Activated T-cell treated with anti-CD3 and anti-CD28 coated beads, Interleukin-2, amount 50 U/mL, for 48 hours (primary cell): ENCODE measurements around the gene ING5.
"Not testable (repeated sequence)": the region's sequence is repeated elsewhere in the genome, so short reads cannot be mapped to it uniquely, and the experiment has no call there.

ENCODE experiments used
- DNase-seq, 2 experiments: peaks; one replicate each; pipeline ENCODE4 v3.0.0-alpha.2; 2020

ING5 gene

DNA sequence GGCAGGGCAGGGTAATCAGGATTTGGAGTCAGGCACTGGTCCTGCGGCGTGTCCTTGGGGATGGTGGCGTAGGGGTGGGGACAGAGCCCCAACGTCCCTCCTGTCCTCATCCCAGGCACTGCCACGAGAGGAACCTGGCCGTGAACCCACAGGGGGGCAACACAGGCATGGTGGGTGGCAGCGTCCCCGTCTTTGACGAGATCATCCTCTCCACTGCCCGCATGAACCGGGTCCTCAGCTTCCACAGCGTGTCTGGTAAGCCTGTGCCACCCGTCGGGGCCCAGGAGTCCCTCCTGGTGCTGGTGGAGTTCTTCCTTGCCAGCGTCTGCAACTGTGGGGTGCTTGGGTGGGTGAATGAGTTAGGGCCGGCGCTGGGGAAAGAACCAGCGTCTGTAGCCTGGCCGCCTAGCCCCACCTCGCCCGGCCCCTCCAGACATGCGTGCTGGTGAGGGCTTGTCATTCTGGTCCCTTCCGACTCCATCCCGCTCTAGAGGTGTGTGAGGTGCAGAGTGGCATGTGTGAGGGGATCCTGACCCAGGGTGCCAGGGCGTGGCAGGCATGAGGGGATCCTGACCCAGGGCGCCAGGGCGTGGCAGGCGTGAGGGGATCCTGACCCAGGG lies 40.6 kb downstream of the ING5 start:
- no peak for DNase-seq

DNA sequence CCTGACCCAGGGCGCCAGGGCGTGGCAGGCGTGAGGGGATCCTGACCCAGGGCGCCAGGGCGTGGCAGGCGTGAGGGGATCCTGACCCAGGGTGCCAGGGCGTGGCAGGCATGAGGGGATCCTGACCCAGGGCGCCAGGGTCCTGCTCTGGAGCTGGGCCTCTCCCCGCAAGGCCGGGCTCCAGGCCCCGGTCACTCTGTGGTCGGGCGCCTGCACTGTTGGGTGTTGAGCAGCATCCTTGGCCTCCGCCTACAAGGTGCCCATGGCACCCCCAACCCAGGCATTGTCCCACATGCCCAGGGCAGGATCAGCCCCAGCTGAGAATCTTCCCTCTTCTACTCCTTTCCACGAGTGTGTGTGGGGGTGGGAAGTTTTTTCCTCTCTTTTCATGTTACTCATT lies 41.2 kb downstream of the ING5 start:
- not testable (repeated sequence) for DNase-seq

GRCh38 chr2:241743620-241744019 lies 41.8 kb downstream of the ING5 start:
- no peak for DNase-seq

DNA sequence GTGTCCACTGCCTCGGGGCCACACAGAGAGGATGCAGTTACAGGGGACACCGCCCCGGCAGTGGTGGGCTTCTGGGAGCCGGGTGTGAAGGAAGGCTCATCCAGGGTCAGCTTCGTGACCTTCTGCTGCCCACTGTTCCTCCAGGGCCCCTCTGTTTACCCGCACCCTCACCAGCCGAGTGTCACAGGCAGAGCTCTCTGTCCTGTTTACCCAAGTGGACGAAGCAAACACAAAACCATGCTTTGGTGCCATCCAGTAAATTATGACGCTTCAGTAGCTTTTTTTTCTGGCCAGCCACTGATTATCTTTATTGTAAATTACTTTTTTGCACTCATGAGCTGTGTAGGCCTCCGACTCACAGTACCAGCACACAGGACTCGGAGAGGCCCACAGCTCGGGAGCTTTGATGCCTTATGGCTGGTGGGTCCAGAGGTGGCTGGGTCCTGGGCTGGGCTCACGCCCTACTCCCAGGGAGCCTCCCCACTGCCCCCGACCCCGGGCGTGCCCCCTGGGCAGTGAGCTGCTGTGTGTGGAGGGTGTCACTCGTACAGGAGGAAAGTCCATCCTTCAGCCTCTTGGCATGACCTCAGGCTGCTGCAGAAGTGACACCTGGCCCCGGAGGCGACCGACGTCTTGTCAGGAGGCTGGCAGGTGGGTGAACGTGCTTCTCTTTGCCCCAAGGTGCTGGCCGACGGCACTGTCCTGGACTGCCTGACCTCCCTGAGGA lies 42.4 kb downstream of the ING5 start:
- DNase-seq, result no peak

- DNase-seq, result no peak
Observed at GRCh38 chr2:241745276-241745675, 43.4 kb downstream of the ING5 start.

DNA sequence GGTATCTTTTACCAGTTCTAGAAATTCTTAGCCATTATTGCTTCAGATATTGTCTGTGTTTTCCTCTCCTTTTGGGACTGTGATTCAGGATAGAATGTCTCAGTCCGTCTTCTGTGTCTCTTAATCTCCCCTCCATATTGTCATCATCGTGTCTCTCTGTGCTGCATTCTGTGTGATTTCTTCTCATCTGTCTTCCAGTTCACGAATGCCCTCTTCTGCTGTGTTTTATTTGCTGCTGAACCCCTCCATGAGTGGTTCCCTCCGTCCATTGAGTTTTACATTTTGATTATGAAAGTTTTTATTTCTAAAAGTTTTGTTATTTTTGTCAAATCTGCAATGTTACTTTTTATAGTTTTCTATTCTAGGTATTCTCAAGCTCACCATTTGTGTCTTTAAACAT lies 44.2 kb downstream of the ING5 start:
- DNase-seq, result no peak

DNA sequence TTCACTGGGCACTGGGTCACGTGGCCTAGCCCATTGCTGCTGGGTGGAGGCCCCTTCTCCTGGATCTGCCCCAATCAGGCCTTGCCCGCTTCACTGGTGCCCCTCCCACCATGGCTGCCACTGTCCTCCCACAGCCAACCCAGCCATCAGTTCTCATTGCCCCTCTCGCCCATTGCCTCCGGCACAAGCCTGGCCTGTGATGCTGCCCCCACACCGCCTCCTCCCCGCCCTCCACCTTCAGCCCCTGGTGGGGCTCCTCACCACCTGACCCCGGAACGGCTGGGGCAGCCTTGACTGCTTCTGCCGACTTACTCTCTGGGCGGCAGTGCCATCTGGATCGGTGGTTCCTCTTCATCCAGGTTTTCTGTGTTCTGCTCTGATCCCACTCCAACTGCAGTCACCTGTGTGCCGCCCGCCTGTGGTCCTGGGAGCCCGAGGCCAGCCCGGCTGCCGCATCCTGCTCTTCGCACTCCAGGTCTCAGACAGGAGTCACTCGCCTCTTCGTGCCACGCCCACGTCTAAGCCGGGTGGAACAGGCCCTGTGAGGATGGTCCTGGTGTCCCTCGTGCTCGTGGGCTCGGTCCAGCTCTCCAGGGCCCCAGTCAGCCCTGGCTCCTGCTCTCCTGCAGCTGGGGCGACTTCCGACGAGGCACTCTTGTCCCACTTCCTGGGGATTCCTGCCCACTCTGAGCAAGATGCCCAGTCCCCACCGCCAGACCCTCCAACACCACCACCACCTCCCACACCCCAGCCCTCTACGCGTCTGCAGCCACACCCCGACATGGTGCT lies 46.8 kb downstream of the ING5 start:
- DNase-seq, result no peak

DNA sequence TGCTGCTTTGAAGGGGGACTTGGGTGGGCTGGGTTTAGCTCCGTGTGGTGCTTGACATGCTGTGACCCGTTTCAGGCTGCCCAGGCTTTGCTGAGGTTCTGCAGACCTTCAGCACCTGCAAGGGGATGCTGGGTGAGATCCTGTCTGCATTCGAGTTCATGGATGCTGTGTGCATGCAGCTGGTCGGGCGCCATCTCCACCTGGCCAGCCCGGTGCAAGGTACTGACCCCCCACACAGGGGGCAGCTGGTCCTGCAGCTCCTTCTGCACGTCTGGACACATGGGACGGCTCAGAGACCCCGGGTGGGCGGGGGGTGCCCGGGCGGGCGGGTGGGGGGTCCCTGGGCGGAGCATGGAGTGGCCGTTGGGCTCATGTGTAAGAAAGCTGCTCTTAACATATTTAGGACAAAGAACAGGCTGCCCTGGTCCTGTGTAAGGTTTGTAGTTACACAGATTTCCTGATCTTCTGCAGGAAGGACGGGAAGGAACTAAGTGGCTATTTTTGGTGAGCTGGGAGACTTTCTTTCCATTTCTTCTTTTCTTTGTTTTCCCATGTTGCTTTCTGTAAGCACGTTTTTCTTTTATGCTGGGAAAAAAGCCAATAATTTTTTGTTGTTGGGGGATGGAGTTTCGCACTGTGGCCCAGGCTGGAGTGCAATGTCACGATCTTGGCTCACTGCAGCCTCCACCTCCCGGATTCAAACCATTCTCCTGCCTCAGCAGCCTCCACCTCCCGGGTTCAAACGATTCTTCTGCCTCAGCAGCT lies 48.4 kb downstream of the ING5 start:
- no peak for DNase-seq

DNA sequence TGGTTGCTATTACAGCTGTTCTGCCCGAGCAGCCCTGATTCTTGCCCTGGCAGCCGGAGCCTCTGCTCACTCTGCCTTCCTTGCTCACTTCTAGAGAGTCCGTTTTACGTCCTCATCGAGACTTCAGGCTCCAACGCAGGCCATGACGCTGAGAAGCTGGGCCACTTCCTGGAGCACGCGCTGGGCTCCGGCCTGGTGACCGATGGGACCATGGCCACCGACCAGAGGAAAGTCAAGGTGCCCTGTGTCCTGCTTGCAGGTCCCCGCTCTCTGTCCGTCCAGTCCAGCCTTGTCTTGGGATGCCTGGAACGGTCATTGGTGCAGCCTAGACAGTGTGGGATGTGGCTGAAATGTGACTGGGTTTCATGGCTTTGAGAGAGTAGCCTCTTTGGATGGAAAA lies 49.3 kb downstream of the ING5 start:
- DNase-seq, result no peak

- no peak for DNase-seq
Observed at GRCh38 chr2:241751776-241752175, 49.9 kb downstream of the ING5 start.

GRCh38 chr2:241752253-241752652 lies 50.4 kb downstream of the ING5 start:
- DNase-seq, result no peak

DNA sequence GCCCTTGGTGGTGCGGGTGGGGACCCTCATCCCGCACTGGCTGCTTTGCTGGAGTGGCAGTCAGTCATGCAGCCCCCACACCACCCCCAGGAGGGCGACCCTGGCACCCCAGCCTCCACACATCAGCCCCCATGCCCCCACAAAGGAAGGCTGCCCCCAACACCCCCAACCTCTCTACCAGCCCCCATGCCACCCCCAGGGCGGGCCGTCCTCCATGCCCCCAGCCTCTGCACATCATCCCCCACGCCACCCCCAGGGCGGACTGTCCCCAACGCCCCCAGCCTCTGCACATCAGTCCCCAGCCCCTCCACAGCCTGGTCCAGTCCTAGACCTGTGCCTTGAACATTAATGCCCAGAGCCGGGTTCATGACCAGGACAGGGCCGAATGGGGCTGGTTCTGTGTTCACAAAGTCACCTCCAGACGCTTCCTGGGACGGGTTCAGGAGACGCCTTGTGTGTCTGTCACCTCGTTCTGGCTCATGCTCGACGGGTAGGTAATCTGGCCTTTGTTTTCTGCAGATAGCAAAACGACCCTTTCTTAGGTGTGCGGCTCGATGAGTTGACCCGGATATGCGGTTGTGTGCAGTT lies 50.9 kb downstream of the ING5 start:
- no peak for DNase-seq

DNA sequence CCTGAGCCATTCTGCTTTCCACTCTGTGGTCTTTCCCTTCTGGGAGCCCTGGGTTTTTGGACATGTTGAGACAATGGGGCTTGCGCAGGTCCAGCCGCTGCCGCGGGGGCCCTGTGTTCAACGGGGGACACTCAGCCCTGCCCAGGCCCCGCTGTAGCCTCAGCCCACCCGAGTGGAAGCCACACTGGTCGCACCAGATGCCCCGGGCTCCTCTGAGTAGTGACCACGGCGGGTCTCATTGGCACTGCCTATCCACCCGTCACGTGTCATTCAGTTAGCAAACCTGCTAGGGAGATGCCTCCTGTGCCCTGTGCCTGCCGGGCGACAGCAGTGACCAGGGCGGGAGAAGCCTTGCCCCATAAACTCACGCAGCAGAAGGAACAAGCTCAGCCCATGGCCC lies 51.7 kb downstream of the ING5 start:
- DNase-seq, result no peak

GRCh38 chr2:241754042-241754441 lies 52.2 kb downstream of the ING5 start:
- no peak for DNase-seq

DNA sequence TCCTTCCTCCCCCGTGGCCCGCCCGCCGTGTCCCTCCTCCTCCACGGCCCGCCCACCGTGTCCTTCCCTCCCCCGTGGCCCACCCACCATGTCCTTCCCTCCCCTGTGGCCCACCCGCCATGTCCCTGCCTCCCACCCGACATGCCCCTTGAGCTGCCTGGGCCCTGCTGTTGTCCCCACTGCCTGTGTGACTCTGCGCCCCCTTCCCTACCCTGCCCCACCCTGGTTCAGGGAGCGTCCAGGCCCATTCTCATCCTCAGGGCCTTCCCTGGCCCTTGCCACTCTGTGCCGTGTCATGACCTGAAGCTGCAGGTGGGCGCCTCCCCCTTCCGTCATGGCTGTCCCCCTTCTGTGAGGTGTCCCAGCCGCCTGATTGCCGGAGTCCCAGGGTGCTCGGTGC lies 53.3 kb downstream of the ING5 start:
- DNase-seq, result no peak

DNA sequence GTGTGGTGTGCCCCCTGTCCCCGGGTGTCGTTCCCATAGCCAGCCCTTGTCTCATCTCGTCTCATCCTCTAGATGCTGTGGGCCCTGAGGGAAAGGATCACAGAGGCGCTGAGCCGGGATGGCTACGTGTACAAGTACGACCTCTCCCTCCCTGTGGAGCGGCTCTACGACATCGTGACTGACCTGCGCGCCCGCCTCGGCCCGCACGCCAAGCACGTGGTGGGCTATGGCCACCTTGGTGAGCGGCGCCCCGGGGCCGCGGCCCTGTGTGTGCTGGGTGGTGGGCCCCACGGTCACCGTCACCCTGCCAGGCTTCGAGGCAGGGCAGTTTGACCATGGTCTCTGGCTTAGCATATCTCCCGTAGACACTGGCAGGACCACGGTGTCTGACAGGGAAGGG lies 53.9 kb downstream of the ING5 start:
- DNase-seq, result no peak

GRCh38 chr2:241759067-241759807 lies 57.4 kb downstream of the ING5 start:
- no peak for DNase-seq

DNA sequence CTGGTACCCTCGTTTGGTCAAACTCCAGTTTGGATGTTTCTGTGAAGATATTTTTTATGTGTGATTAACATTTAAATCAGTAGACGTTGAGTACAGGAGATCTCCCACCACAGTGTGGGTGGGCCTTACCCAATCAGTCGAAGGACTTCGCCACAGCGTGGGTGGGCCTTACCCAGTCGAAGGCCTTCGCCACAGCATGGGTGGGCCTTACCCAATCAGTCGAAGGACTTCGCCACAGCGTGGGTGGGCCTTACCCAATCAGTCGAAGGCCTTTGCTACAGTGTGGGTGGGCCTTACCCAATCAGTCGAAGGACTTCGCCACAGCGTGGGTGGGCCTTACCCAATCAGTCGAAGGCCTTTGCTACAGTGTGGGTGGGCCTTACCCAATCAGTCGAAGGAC lies 58.1 kb downstream of the ING5 start:
- not testable (repeated sequence) for DNase-seq

- DNase-seq, result no peak
Observed at GRCh38 chr2:241760301-241760771, 58.5 kb downstream of the ING5 start.

- peak in 1 of 2 experiments; percentile 39 for DNase-seq
Observed at GRCh38 chr2:241762321-241762932, 60.6 kb downstream of the ING5 start.

- peak; percentile 72 to 75 for DNase-seq
Observed at GRCh38 chr2:241762933-241763369, 61.1 kb downstream of the ING5 start.
